Body of pancreas (tissue), 4 donors: ENCODE measurements around the gene FAM83E.

ENCODE experiments used
- POLR2A ChIP-seq, 3 donors: fragments of 450-650 bp; IDR thresholded peaks; one replicate each; pipeline ENCODE4 v1.6.1; 2016; ENCODE audit warnings: antibody characterized with exemption in 3 of 3, mild to moderate bottlenecking in 2 of 3
- TF ChIP-seq, protein P1 (sequence below), 7 experiments: fragments of 450-650 bp in 4 of 7; fragments of 200-600 bp in 3 of 7; sonication (generic) in 3 of 7; IDR thresholded peaks; one replicate each; pipeline ENCODE4 v1.5.1; 2016 to 2019; ENCODE audit warnings: antibody characterized with exemption in 7 of 7

DNA sequence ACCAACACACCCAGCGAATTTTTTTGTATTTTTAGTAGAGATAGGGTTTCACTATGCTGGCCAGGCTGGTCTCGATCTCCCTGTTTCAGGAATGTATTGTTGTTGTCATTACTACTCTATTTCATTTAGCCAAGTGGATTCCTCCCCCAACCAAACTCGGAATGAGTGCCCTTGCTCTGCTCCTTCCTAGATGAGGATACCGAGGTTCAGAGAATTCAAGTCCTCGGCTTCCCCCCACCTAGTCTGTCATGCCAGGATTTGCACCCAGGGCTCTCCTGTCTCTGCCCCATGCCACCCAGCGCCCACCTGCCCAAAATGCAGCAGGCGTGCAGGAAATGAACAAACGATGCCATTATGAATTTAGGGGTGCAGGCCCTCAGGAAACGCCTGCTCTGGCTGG lies 11.9 kb downstream of the FAM83E start:
- TF ChIP-seq, protein P1, sequence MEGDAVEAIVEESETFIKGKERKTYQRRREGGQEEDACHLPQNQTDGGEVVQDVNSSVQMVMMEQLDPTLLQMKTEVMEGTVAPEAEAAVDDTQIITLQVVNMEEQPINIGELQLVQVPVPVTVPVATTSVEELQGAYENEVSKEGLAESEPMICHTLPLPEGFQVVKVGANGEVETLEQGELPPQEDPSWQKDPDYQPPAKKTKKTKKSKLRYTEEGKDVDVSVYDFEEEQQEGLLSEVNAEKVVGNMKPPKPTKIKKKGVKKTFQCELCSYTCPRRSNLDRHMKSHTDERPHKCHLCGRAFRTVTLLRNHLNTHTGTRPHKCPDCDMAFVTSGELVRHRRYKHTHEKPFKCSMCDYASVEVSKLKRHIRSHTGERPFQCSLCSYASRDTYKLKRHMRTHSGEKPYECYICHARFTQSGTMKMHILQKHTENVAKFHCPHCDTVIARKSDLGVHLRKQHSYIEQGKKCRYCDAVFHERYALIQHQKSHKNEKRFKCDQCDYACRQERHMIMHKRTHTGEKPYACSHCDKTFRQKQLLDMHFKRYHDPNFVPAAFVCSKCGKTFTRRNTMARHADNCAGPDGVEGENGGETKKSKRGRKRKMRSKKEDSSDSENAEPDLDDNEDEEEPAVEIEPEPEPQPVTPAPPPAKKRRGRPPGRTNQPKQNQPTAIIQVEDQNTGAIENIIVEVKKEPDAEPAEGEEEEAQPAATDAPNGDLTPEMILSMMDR (IDR thresholded peaks at IDR 0.05): no peak
- no peak for TF ChIP-seq POLR2A (IDR thresholded peaks at IDR 0.05)
